ENCODE measurements around the gene MAGEE2.
"Not testable (repeated sequence)": the region's sequence is repeated elsewhere in the genome, so short reads cannot be mapped to it uniquely, and the experiment has no call there.

The MAGEE2 gene, protein sequence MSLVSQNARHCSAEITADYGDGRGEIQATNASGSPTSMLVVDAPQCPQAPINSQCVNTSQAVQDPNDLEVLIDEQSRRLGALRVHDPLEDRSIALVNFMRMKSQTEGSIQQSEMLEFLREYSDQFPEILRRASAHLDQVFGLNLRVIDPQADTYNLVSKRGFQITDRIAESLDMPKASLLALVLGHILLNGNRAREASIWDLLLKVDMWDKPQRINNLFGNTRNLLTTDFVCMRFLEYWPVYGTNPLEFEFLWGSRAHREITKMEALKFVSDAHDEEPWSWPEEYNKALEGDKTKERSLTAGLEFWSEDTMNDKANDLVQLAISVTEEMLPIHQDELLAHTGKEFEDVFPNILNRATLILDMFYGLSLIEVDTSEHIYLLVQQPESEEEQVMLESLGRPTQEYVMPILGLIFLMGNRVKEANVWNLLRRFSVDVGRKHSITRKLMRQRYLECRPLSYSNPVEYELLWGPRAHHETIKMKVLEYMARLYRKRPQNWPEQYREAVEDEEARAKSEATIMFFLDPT

GRCh38 chrX:75784680-75785491 is at the start of gene MAGEE2:
Gene MAGEE2 (minus strand): TSS chrX:75785254. CDS start chrX:75785051, 203 bp downstream.
- DNase-seq = no peak
- TF ChIP-seq GATA1 (IDR thresholded peaks at IDR 0.05; ENCODE audit: low read depth, low read length) (no peak), POLR2A (IDR thresholded peaks at IDR 0.05; ENCODE audit: low read length) (no peak)

GRCh38 chrX:75786290-75786689 is 1.2 kb upstream of the MAGEE2 start:
- TF ChIP-seq POLR2A (IDR thresholded peaks at IDR 0.05; ENCODE audit: low read length) = no peak
- TF ChIP-seq GATA1 (IDR thresholded peaks at IDR 0.05; ENCODE audit: low read depth, low read length) = no peak
- DNase-seq = no peak

- no peak for TF ChIP-seq GATA1 (IDR thresholded peaks at IDR 0.05; ENCODE audit: low read depth, low read length)
- TF ChIP-seq POLR2A (IDR thresholded peaks at IDR 0.05; ENCODE audit: low read length) = no peak
- DNase-seq = no peak
Observed at GRCh38 chrX:75781611-75782010, 3.4 kb downstream of the MAGEE2 start.

DNA sequence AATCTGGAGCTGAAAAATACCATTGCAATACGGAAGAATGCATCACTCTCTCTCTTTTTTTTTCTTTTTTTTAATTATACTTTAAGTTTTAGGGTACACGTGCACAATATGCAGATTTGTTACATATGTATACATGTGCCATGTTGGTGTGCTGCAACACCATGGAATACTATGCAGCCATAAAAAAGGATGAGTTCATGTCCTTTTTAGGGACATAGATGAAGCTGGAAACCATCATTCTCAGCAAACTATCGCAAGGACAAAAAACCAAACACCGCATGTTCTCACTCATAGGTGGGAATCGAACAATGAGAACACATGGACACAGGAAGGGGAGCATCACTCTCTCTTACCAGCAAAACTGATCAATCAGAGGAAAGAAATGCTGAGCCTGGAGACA is 17.0 kb downstream of the MAGEE2 start:
- not testable (repeated sequence) for DNase-seq

GRCh38 chrX:75748431-75748830 is 36.6 kb downstream of the MAGEE2 start:
- TF ChIP-seq GATA1 (IDR thresholded peaks at IDR 0.05; ENCODE audit: low read depth, low read length) (no peak), POLR2A (IDR thresholded peaks at IDR 0.05; ENCODE audit: low read length) (no peak)
- no peak for DNase-seq

- no peak for TF ChIP-seq GATA1 (IDR thresholded peaks at IDR 0.05; ENCODE audit: low read depth, low read length)
- no peak for TF ChIP-seq POLR2A (IDR thresholded peaks at IDR 0.05; ENCODE audit: low read length)
Observed at GRCh38 chrX:75746891-75747639, 38.0 kb downstream of the MAGEE2 start.

More at GRCh38 chrX:75746891-75747639, 38.0 kb downstream of the MAGEE2 start:
- no peak for DNase-seq

Data from erythroblast (primary cell).